Osteocyte (in vitro differentiated cells): ENCODE results near the gene DLX6. TPM values are rescaled to one million over a fixed set of nuclear protein-coding genes. Genes with fewer than 3 reads are reported as not detected.

Source experiments
- DNase-seq: peaks from one replicate; pipeline ENCODE4 v3.0.0; 2021; ENCODE audit warnings: mixed read lengths; ENCODE audit not compliant: unreplicated experiment; ENCODE audit errors: extremely low spot score
- H3K27ac Mint-ChIP-seq: one replicate; pipeline ENCODE4 v1.8.0; 2021; ENCODE audit warnings: mild to moderate bottlenecking, mixed read lengths; ENCODE audit not compliant: unreplicated experiment
- H3K27me3 Mint-ChIP-seq: one replicate; pipeline ENCODE4 v1.8.0; 2021; ENCODE audit warnings: mixed read lengths; ENCODE audit not compliant: unreplicated experiment
- H3K36me3 Mint-ChIP-seq: one replicate; pipeline ENCODE4 v1.8.0; 2021; ENCODE audit warnings: mixed read lengths; ENCODE audit not compliant: unreplicated experiment
- H3K4me1 Mint-ChIP-seq: one replicate; pipeline ENCODE4 v1.8.0; 2021; ENCODE audit warnings: mixed read lengths; ENCODE audit not compliant: unreplicated experiment
- H3K4me3 Mint-ChIP-seq: one replicate; pipeline ENCODE4 v1.8.0; 2021; ENCODE audit warnings: mild to moderate bottlenecking, moderate library complexity, mixed read lengths; ENCODE audit not compliant: unreplicated experiment
- H3K9me3 Mint-ChIP-seq: one replicate; pipeline ENCODE4 v1.8.0; 2021; ENCODE audit warnings: mixed read lengths; ENCODE audit not compliant: unreplicated experiment
- CTCF ChIP-seq: fragments of 200-600 bp; sonication (generic); IDR thresholded peaks from 2 replicates; pipeline ENCODE4 v1.5.0; 2021; ENCODE audit warnings: antibody characterized with exemption, mild to moderate bottlenecking, moderate library complexity
- total RNA-seq: library from RNA; stranded (reverse); gene quantifications from 2 replicates; pipeline ENCODE4 v1.2.1, GENCODE V29; 2021

Gene DLX6
- total RNA-seq, 1 donor from 2014 or later, result 1.5 TPM

- Mint-ChIP-seq H3K9me3 (no peaks in the 10 kb centered on the region), H3K4me1 (peaks cover 15% of the 10 kb centered on the region), H3K36me3 (no peaks in the 10 kb centered on the region), H3K27ac (no peak overlapping the region), H3K27me3 (peaks cover 2% of the 10 kb centered on the region), H3K4me3 (no peak overlapping the region)
- DNase-seq, result no peak
- TF ChIP-seq CTCF, result no peak
These were observed 34.6 kb upstream of the DLX6 start for GRCh38 chr7:96970739-96971138.

GRCh38 chr7:96973986-96974385, 31.4 kb upstream of the DLX6 start:
- peaks cover 17% of the 10 kb centered on the region for H3K4me1 Mint-ChIP-seq
- H3K9me3 Mint-ChIP-seq, result no peaks in the 10 kb centered on the region
- no peak for TF ChIP-seq CTCF
- peak overlapping the region; percentile 73 for H3K27ac Mint-ChIP-seq
- H3K4me3 Mint-ChIP-seq, result no peak overlapping the region
- H3K27me3 Mint-ChIP-seq, result peaks cover 5% of the 10 kb centered on the region
- H3K36me3 Mint-ChIP-seq, result no peaks in the 10 kb centered on the region
- DNase-seq, result no peak

- no peaks in the 10 kb centered on the region for H3K9me3 Mint-ChIP-seq
- H3K27me3 Mint-ChIP-seq, result peaks cover 3% of the 10 kb centered on the region
- DNase-seq, result no peak
- peaks cover 17% of the 10 kb centered on the region for H3K4me1 Mint-ChIP-seq
- H3K27ac Mint-ChIP-seq, result no peak overlapping the region
- H3K4me3 Mint-ChIP-seq, result no peak overlapping the region
- no peak for TF ChIP-seq CTCF
- H3K36me3 Mint-ChIP-seq, result no peaks in the 10 kb centered on the region
These were observed 29.2 kb upstream of the DLX6 start for GRCh38 chr7:96976106-96976505.

- H3K9me3 Mint-ChIP-seq, result no peaks in the 10 kb centered on the region
- no peak for TF ChIP-seq CTCF
- no peak overlapping the region for H3K27ac Mint-ChIP-seq
- no peak for DNase-seq
- H3K27me3 Mint-ChIP-seq, result peaks cover 8% of the 10 kb centered on the region
- no peaks in the 10 kb centered on the region for H3K36me3 Mint-ChIP-seq
- no peak overlapping the region for H3K4me3 Mint-ChIP-seq
- peaks cover 17% of the 10 kb centered on the region for H3K4me1 Mint-ChIP-seq
These were observed 27.9 kb upstream of the DLX6 start for GRCh38 chr7:96977445-96977844.

- TF ChIP-seq CTCF, result no peak
- H3K4me3 Mint-ChIP-seq, result no peak overlapping the region
- no peaks in the 10 kb centered on the region for H3K36me3 Mint-ChIP-seq
- DNase-seq, result no peak
- peaks cover 5% of the 10 kb centered on the region for H3K4me1 Mint-ChIP-seq
- peaks cover 28% of the 10 kb centered on the region for H3K27me3 Mint-ChIP-seq
- no peaks in the 10 kb centered on the region for H3K9me3 Mint-ChIP-seq
- no peak overlapping the region for H3K27ac Mint-ChIP-seq
These were observed 25.6 kb upstream of the DLX6 start for GRCh38 chr7:96979551-96980276.
